Calu3 (cell line): ENCODE measurements around the gene ADD2. TPM values are rescaled to one million over a fixed set of nuclear protein-coding genes. Genes with fewer than 3 reads are reported as not detected.

Experiments used
- BruUV-seq: library from RNA; stranded (reverse); fragments of 400-500 nt; replicated peaks from 2 replicates; lab custom pipeline; 2021; lab: Mats Ljungman, UMichigan
- CTCF ChIA-PET: fragments of 300-600 bp; sonication (Branson Sonifier 250); formaldehyde crosslinking; loops from one replicate; lab custom pipeline; 2022; ENCODE audit warnings: antibody characterized with exemption; lab: Charles Lee
- DNase-seq: peaks from one replicate; pipeline ENCODE4 v3.0.0; 2022
- H3K27ac Mint-ChIP-seq: one replicate; pipeline ENCODE4 v1.8.0; 2022; ENCODE audit warnings: mixed read lengths; ENCODE audit not compliant: unreplicated experiment
- H3K27me3 Mint-ChIP-seq: one replicate; pipeline ENCODE4 v1.8.0; 2022; ENCODE audit warnings: mixed read lengths; ENCODE audit not compliant: unreplicated experiment
- H3K36me3 Mint-ChIP-seq: one replicate; pipeline ENCODE4 v1.8.0; 2022; ENCODE audit warnings: mild to moderate bottlenecking, moderate library complexity, mixed read lengths; ENCODE audit not compliant: insufficient read depth, unreplicated experiment
- H3K4me1 Mint-ChIP-seq: one replicate; pipeline ENCODE4 v1.8.0; 2022; ENCODE audit warnings: mild to moderate bottlenecking, low read depth, mixed read lengths; ENCODE audit not compliant: unreplicated experiment
- H3K4me3 Mint-ChIP-seq: one replicate; pipeline ENCODE4 v1.8.0; 2022; ENCODE audit warnings: mild to moderate bottlenecking, low read depth, moderate library complexity, mixed read lengths; ENCODE audit not compliant: unreplicated experiment
- H3K9me3 Mint-ChIP-seq: one replicate; pipeline ENCODE4 v1.8.0; 2022; ENCODE audit warnings: low read depth, mixed read lengths; ENCODE audit not compliant: unreplicated experiment
- intact Hi-C: fragments of 100-400 bp; cut with micrococcal nuclease; formaldehyde crosslinking; loops from one replicate; pipeline ENCODE4 v1.10.0; 2022; ENCODE audit not compliant: unreplicated experiment
- total RNA-seq: library from RNA; stranded (reverse); gene quantifications from 2 replicates; pipeline ENCODE4 v1.2.3, GENCODE V29; 2022
- TF ChIP-seq, protein P1 (sequence below): fragments of 200-600 bp; IDR thresholded peaks from one replicate; pipeline ENCODE4 v1.8.0; 2022; ENCODE audit warnings: antibody characterized with exemption; ENCODE audit not compliant: unreplicated experiment

The ADD2 gene
- total RNA-seq, 1 experiment from 2014 or later, result 0.14 TPM

DNA sequence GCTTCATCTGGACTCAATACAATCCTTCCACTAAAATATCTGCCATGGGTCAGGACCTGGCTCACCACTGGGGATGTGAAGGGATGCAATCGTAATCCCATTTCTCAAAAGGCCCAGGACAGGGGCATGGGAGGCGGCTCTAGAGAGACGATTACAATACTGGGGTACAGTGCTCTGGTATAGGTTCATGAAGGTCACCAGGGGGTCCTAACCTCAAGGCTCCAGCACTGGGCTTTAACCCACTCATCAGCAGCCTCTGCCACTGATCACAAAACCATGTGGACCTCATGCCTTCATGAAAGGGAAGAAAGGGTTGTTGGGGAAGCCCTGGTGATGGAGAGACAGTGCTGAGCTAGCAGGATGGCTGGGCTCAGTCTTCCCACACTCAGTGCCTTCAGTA, 48.8 kb downstream of the ADD2 start:
- no peak overlapping the region for H3K27ac Mint-ChIP-seq
- peaks cover 91% of the 10 kb centered on the region for H3K27me3 Mint-ChIP-seq
- TF ChIP-seq, protein P1, sequence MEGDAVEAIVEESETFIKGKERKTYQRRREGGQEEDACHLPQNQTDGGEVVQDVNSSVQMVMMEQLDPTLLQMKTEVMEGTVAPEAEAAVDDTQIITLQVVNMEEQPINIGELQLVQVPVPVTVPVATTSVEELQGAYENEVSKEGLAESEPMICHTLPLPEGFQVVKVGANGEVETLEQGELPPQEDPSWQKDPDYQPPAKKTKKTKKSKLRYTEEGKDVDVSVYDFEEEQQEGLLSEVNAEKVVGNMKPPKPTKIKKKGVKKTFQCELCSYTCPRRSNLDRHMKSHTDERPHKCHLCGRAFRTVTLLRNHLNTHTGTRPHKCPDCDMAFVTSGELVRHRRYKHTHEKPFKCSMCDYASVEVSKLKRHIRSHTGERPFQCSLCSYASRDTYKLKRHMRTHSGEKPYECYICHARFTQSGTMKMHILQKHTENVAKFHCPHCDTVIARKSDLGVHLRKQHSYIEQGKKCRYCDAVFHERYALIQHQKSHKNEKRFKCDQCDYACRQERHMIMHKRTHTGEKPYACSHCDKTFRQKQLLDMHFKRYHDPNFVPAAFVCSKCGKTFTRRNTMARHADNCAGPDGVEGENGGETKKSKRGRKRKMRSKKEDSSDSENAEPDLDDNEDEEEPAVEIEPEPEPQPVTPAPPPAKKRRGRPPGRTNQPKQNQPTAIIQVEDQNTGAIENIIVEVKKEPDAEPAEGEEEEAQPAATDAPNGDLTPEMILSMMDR, result no peak
- CTCF ChIA-PET, result interaction anchor here (0.6 kb wide), 1 partner anchor 406 kb away, joined by 3 read pairs; no protein-coding TSS in a partner anchor
- H3K36me3 Mint-ChIP-seq, result no peaks in the 10 kb centered on the region
- DNase-seq, result no peak
- no peaks in the 10 kb centered on the region for H3K4me1 Mint-ChIP-seq
- no TSS peak for BruUV-seq
- no peaks in the 10 kb centered on the region for H3K9me3 Mint-ChIP-seq
- H3K4me3 Mint-ChIP-seq, result no peak overlapping the region
- intact Hi-C loops, result no loop called here

DNA sequence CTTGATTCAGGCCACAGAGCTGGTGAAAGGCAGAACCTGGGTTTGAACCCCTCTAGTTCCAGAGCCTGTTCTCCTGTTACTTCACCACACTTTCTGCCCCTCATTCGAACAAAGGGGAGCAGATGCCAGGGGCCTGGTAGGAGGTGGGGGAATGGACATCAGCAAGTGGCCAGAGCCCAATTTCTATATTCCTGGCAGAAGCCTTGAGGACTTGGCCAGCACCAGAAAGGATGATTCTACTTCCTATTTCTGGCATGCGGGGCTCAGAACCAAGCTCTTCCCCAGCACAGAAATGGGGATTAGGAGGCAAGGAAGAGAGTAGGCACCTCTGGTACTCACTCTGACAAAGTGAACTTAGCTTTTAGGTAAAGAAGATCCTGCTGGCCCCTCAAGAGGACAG, 49.3 kb downstream of the ADD2 start:
- peaks cover 91% of the 10 kb centered on the region for H3K27me3 Mint-ChIP-seq
- intact Hi-C loops, result no loop called here
- no peak overlapping the region for H3K27ac Mint-ChIP-seq
- H3K36me3 Mint-ChIP-seq, result no peaks in the 10 kb centered on the region
- no TSS peak for BruUV-seq
- no peak for DNase-seq
- CTCF ChIA-PET, result interaction anchor here (0.6 kb wide), 1 partner anchor 405 kb away, joined by 3 read pairs; no protein-coding TSS in a partner anchor
- TF ChIP-seq, protein P1, result no peak
- no peaks in the 10 kb centered on the region for H3K4me1 Mint-ChIP-seq
- H3K9me3 Mint-ChIP-seq, result no peaks in the 10 kb centered on the region
- H3K4me3 Mint-ChIP-seq, result no peak overlapping the region

DNA sequence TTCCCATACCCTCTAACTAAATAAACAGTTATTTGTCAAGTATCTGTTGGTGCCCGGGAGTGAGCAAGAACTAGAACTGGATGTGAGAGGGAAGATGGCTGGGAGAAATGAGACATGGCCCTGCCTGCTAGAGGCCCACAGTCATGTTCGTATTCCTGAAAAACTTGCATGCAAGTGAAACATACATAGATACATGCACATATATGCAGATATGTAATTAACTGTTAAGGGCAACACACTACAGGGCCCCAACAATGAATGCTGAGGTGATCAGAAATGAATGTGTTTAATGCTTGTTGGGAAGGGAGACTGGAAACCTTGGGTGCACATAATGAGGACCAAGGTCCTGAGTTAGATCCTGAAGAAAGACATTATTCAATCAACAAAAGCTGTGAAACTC, 49.8 kb downstream of the ADD2 start:
- TF ChIP-seq, protein P1, result no peak
- peaks cover 89% of the 10 kb centered on the region for H3K27me3 Mint-ChIP-seq
- no peaks in the 10 kb centered on the region for H3K9me3 Mint-ChIP-seq
- no peak for DNase-seq
- H3K4me1 Mint-ChIP-seq, result no peaks in the 10 kb centered on the region
- no TSS peak for BruUV-seq
- intact Hi-C loops, result no loop called here
- CTCF ChIA-PET, result no interaction called here
- no peak overlapping the region for H3K4me3 Mint-ChIP-seq
- no peak overlapping the region for H3K27ac Mint-ChIP-seq
- no peaks in the 10 kb centered on the region for H3K36me3 Mint-ChIP-seq

DNA sequence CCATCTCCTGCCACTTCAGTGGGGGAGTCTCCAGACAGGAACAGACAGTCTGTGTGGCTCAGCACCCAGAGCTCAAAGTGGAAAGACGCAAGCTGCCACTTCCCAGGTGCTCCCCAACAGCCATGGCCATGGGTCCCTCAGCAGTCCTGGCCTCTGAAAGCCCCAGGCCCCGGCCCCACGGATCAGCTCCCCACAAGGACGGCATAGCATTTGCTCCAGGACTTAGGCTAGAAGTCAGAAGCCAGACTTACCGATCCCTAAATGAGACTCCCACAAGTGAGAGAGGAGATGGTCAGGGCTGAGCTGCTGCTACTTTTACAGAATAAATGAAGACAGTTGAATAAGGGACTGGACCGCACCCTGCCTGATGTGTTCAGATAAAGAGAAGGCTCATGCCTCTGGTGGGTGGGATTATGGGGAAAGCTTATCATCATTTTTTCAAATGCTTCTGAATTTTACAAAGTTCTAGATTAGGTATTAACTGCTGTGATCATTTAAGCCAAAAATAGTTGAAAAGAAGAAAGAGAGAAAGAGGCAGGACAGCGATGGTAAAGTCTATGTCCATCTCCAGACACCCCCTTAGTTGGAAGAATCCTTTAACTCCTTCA, 50.5 kb downstream of the ADD2 start:
- Mint-ChIP-seq H3K27ac (no peak overlapping the region), H3K4me1 (no peaks in the 10 kb centered on the region), H3K27me3 (peaks cover 82% of the 10 kb centered on the region), H3K36me3 (no peaks in the 10 kb centered on the region), H3K4me3 (no peak overlapping the region), H3K9me3 (no peaks in the 10 kb centered on the region)
- DNase-seq, result no peak
- TF ChIP-seq, protein P1, result no peak
- intact Hi-C loops, result no loop called here
- BruUV-seq, result no TSS peak
- CTCF ChIA-PET, result no interaction called here
